OCI-LY3 (cell line): Measurements from ENCODE around the gene AUTS2.

Experiments
- CTCF ChIP-seq: fragments of 200-600, 300-600 bp; sonication (generic); IDR thresholded peaks from 2 replicates; pipeline ENCODE4 v1.5.1; 2014; ENCODE audit warnings: antibody characterized with exemption, low read length, low read depth
- EZH2phosphoT487 ChIP-seq: fragments of 200-600 bp; shearing (Covaris generic); IDR thresholded peaks from 2 replicates; pipeline ENCODE4 v1.6.1; 2018; ENCODE audit warnings: antibody characterized with exemption, mixed run types, low read depth

GRCh38 chr7:70583965-70584883 lies 985.9 kb downstream of the AUTS2 start:
- TF ChIP-seq CTCF (no peak), EZH2phosphoT487 (no peak)
